Ishikawa (cell line): ENCODE measurements around the gene CNNM3.

Source experiments
- CEBPB ChIP-seq: IDR thresholded peaks from 2 replicates; pipeline ENCODE4 v1.6.1; 2012
- CREB1 ChIP-seq: IDR thresholded peaks from 2 replicates; pipeline ENCODE4 v1.6.1; 2012; ENCODE audit warnings: low read depth
- EGR1 ChIP-seq: IDR thresholded peaks from 2 replicates; pipeline ENCODE4 v1.6.1; 2012
- EP300 ChIP-seq: IDR thresholded peaks from 2 replicates; pipeline ENCODE4 v1.6.1; 2012; ENCODE audit warnings: borderline replicate concordance
- FOXM1 ChIP-seq: IDR thresholded peaks from 2 replicates; pipeline ENCODE4 v1.6.1; 2012; ENCODE audit warnings: low read depth, borderline replicate concordance
- NFIC ChIP-seq: IDR thresholded peaks from 2 replicates; pipeline ENCODE4 v1.6.1; 2012
- RAD21 ChIP-seq: IDR thresholded peaks from 2 replicates; pipeline ENCODE4 v1.6.1; 2012; ENCODE audit warnings: low read depth
- REST ChIP-seq: IDR thresholded peaks from 2 replicates; pipeline ENCODE4 v1.6.1; 2012; ENCODE audit warnings: low read depth, mild to moderate bottlenecking
- TAF1 ChIP-seq: IDR thresholded peaks from 2 replicates; pipeline ENCODE4 v1.6.1; 2012; ENCODE audit warnings: low read depth, mild to moderate bottlenecking
- TCF12 ChIP-seq: IDR thresholded peaks from 2 replicates; pipeline ENCODE4 v1.6.1; 2012; ENCODE audit warnings: low read depth
- TEAD4 ChIP-seq: IDR thresholded peaks from 2 replicates; pipeline ENCODE4 v1.6.1; 2012
- USF1 ChIP-seq: IDR thresholded peaks from 2 replicates; pipeline ENCODE4 v1.6.1; 2012
- YY1 ChIP-seq: IDR thresholded peaks from 2 replicates; pipeline ENCODE4 v1.6.1; 2012; ENCODE audit warnings: low read depth
- ZBTB7A ChIP-seq: IDR thresholded peaks from 2 replicates; pipeline ENCODE4 v1.6.1; 2012; ENCODE audit warnings: low read depth
- TF ChIP-seq, protein P1 (sequence below): IDR thresholded peaks from 2 replicates; pipeline ENCODE4 v1.6.1; 2012

Gene CNNM3

GRCh38 chr2:96800061-96801004 lies 15.7 kb upstream of the CNNM3 start:
- TF ChIP-seq EGR1 (no peak), TEAD4 (no peak), NFIC (no peak), USF1 (no peak), FOXM1 (no peak), RAD21 (no peak), YY1 (no peak), TCF12 (no peak), TAF1 (no peak), REST (no peak), ZBTB7A (no peak), CREB1 (no peak), CEBPB (no peak), EP300 (no peak)
- TF ChIP-seq, protein P1, sequence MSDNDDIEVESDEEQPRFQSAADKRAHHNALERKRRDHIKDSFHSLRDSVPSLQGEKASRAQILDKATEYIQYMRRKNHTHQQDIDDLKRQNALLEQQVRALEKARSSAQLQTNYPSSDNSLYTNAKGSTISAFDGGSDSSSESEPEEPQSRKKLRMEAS: no peak

DNA sequence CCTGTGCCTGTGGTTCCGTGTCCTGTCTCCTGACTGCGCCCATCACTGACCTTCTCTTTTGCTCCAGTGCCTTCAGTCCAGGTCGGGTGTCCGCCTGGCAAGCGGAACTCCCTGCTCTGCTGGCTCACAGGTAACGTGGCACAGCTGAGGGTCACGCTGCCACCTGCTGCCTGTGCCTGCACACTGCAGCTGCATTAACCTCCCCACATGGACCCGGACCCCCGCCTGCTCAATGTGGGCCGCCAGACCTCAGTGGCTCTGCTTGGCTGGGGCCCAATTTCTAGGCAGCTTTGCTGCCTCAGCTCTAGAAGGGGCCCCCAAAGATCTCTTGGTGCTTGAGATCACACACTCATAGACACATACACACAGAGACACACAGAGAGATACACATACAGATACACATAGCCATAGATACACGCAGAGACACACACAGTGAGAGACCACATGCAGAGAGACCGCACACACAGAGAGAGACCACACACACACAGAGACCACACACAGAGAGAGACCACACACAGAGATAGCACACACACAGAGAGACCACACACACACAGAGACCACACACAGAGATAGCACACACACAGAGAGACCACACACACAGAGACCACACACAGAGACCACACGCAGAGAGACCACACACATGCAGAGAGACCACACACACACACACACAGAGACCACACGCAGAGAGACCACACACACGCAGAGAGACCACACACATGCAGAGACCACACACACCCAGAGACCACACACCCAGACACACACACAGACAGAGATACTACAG lies 14.9 kb upstream of the CNNM3 start:
- no peak for TF ChIP-seq CEBPB
- no peak for TF ChIP-seq REST
- no peak for TF ChIP-seq TCF12
- TF ChIP-seq EP300: no peak
- no peak for TF ChIP-seq NFIC
- TF ChIP-seq RAD21: peak; percentile 90
- no peak for TF ChIP-seq TEAD4
- TF ChIP-seq YY1: no peak
- TF ChIP-seq, protein P1: no peak
- no peak for TF ChIP-seq EGR1
- TF ChIP-seq ZBTB7A: no peak
- TF ChIP-seq USF1: 0 out of 2 replicates have a peak, but pooled peaks have one; percentile 20
- TF ChIP-seq CREB1: no peak
- TF ChIP-seq FOXM1: no peak

DNA sequence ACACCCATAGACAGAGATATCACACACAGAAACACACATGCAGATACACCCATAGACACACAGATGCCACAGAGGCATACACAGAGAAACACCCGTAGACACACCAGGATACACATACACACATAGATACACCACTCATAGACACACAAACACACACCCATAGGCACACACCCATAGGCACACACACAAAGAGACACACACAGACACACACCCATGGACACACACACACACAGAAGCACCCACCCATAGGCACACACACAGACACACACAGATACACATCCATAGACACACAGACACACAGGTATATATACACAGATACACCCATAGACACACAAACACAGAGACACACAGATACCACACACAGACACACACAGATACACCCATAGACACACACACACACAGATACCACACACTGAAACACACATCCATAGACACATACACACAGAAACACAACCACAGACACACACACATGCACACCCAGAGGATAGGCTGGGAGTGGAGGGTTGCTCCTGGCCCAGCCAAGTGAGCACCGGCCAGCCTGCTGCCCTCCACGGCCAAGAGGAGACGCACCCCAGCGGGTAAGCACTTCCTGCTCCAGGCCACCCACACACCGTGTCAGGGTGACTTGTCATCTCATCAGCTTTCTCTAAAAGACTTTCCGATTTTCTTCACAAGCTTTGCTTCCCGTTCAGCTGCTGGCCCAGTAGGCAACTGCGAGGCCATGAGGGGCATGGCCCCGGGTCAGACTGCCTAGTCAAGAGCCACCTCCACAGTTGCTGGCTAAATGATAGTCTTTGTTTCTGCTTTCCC lies 14.1 kb upstream of the CNNM3 start:
- TF ChIP-seq TAF1: no peak
- no peak for TF ChIP-seq TCF12
- no peak for TF ChIP-seq REST
- no peak for TF ChIP-seq YY1
- TF ChIP-seq ZBTB7A: no peak
- no peak for TF ChIP-seq TEAD4
- TF ChIP-seq EGR1: no peak
- no peak for TF ChIP-seq EP300
- TF ChIP-seq FOXM1: no peak
- no peak for TF ChIP-seq NFIC
- no peak for TF ChIP-seq CEBPB
- TF ChIP-seq, protein P1: no peak
- TF ChIP-seq RAD21: no peak
- no peak for TF ChIP-seq USF1
- no peak for TF ChIP-seq CREB1
